Omental fat pad (tissue), 4 donors: ENCODE results near the gene SERP2. TPM values are rescaled to one million over a fixed set of nuclear protein-coding genes. Genes with fewer than 3 reads are reported as not detected.

Source experiments
- ATAC-seq: fragments of 150-250 bp; one replicate; pipeline ENCODE4 v1.9.1; 2016; ENCODE audit warnings: mild to moderate bottlenecking, moderate library complexity; ENCODE audit not compliant: low FRiP score
- DNase-seq: peaks from one replicate; pipeline ENCODE4 v3.0.0-alpha.2; 2019; ENCODE audit warnings: low spot score
- total RNA-seq, 4 donors: library from RNA; depleted of rRNA; stranded (reverse); fragments of >200 nt; gene quantifications; one replicate each; pipeline ENCODE4 v1.1.0, GENCODE V29; 2016
- TF ChIP-seq, protein P1 (sequence below), 3 donors: fragments of 450-650 bp; IDR thresholded peaks; one replicate each; pipeline ENCODE4 v1.5.1; 2016 to 2017; ENCODE audit warnings: antibody characterized with exemption in 3 of 3, mild to moderate bottlenecking in 3 of 3, moderate library complexity in 2 of 3

SERP2 gene
- total RNA-seq, 4 donors from 2014 or later, result 2.0 to 4.9 (median 3.9) TPM

DNA sequence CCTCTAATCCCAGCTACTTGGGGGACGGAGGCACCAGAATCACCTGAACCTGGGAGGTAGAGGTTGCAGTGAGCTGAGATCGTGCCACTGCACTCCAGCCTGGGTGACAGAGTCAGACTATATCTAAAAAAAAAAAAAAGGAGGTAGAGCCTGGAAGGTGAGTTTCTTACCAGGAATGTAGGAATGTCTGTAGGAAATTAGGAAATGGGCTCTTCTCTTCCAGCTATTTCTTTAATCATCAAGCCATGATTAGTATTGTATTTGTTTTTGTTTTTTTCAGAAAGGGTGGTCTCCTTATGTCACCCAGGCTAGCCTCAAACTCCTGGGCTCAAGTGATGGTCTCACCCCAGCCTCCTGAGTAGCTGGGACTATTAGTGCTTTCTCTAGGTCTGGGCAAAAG, 26.3 kb upstream of the SERP2 start:
- TF ChIP-seq, protein P1, sequence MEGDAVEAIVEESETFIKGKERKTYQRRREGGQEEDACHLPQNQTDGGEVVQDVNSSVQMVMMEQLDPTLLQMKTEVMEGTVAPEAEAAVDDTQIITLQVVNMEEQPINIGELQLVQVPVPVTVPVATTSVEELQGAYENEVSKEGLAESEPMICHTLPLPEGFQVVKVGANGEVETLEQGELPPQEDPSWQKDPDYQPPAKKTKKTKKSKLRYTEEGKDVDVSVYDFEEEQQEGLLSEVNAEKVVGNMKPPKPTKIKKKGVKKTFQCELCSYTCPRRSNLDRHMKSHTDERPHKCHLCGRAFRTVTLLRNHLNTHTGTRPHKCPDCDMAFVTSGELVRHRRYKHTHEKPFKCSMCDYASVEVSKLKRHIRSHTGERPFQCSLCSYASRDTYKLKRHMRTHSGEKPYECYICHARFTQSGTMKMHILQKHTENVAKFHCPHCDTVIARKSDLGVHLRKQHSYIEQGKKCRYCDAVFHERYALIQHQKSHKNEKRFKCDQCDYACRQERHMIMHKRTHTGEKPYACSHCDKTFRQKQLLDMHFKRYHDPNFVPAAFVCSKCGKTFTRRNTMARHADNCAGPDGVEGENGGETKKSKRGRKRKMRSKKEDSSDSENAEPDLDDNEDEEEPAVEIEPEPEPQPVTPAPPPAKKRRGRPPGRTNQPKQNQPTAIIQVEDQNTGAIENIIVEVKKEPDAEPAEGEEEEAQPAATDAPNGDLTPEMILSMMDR (IDR thresholded peaks at IDR 0.05), result no peak
- ATAC-seq (no peak), DNase-seq (no peak)

GRCh38 chr13:44347949-44348348, 25.7 kb upstream of the SERP2 start:
- ATAC-seq (no peak), DNase-seq (no peak)
- TF ChIP-seq, protein P1 (IDR thresholded peaks at IDR 0.05), result no peak

- DNase-seq (no peak), ATAC-seq (no peak)
- TF ChIP-seq, protein P1 (IDR thresholded peaks at IDR 0.05), result no peak
These were observed 22.7 kb upstream of the SERP2 start for GRCh38 chr13:44350775-44351504.

GRCh38 chr13:44351505-44351854, 22.1 kb upstream of the SERP2 start:
- ATAC-seq (no peak), DNase-seq (no peak)
- TF ChIP-seq, protein P1 (IDR thresholded peaks at IDR 0.05), result no peak

GRCh38 chr13:44352202-44352601, 21.4 kb upstream of the SERP2 start:
- DNase-seq, result no peak
- ATAC-seq, result no peak
- TF ChIP-seq, protein P1 (IDR thresholded peaks at IDR 0.05), result no peak

GRCh38 chr13:44352671-44353070, 21.0 kb upstream of the SERP2 start:
- TF ChIP-seq, protein P1 (IDR thresholded peaks at IDR 0.05), result no peak
- DNase-seq (no peak), ATAC-seq (no peak)

DNA sequence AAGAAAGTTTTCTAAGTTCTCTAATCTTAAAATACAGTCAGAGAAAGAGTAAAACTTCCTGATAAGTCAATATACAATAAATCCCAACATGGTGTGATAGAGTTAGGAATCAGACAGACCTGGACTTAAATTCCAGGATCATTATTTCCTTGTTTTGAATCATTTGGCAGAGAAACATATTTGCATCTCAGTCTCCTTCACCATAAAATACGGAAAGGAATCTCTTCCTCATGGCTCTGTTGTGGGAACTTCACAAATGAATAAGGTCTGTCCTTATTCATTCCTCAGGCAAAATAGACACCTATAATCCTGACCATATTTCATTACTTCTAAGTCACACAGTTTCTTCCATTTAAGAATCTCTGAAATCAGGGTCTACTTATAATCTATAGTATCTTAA, 19.3 kb upstream of the SERP2 start:
- ATAC-seq, result no peak
- no peak for DNase-seq

More for the DNA sequence above, 19.3 kb upstream of the SERP2 start:
- TF ChIP-seq, protein P1 (IDR thresholded peaks at IDR 0.05), result no peak
